GM23248 (cell line): Measurements from ENCODE around the gene LSR. TPM values are rescaled to one million over a fixed set of nuclear protein-coding genes. Genes with fewer than 3 reads are reported as not detected.

Experiments used
- DNase-seq: peaks from one replicate; pipeline ENCODE4 v3.0.0-alpha.2; 2015
- H2AFZ ChIP-seq: fragments of 200-600 bp; sonication (generic); 2 replicates; pipeline ENCODE4 v1.6.1; 2016; ENCODE audit warnings: antibody characterized with exemption
- H3F3A ChIP-seq: fragments of 200-600 bp; sonication (generic); 2 replicates; pipeline ENCODE4 v1.6.1; 2016; ENCODE audit warnings: mild to moderate bottlenecking, antibody characterized with exemption, mixed run types; ENCODE audit not compliant: insufficient read depth
- H3K27ac ChIP-seq: fragments of 200-600 bp; sonication (generic); 2 replicates; pipeline ENCODE4 v1.5.1; 2016; ENCODE audit warnings: mild to moderate bottlenecking
- H3K27me3 ChIP-seq: fragments of 200-600 bp; sonication (generic); replicated peaks from 2 replicates; pipeline ENCODE4 v1.6.1; 2016; ENCODE audit warnings: mild to moderate bottlenecking; ENCODE audit not compliant: insufficient read depth
- H3K36me3 ChIP-seq: fragments of 200-600 bp; sonication (generic); 2 replicates; pipeline ENCODE4 v1.6.1; 2016; ENCODE audit warnings: low read depth, mild to moderate bottlenecking
- H3K4me1 ChIP-seq: fragments of 200-600 bp; sonication (generic); 2 replicates; pipeline ENCODE4 v1.6.1; 2016; ENCODE audit warnings: mild to moderate bottlenecking; ENCODE audit not compliant: insufficient read depth
- H3K4me2 ChIP-seq: fragments of 200-600 bp; sonication (generic); one replicate; pipeline ENCODE4 v1.6.1; 2016; ENCODE audit warnings: mild to moderate bottlenecking; ENCODE audit not compliant: unreplicated experiment
- H3K4me3 ChIP-seq: fragments of 200-600 bp; sonication (generic); 2 replicates; pipeline ENCODE4 v1.5.1; 2016; ENCODE audit warnings: mild to moderate bottlenecking
- H3K79me2 ChIP-seq: fragments of 200-600 bp; sonication (generic); 2 replicates; pipeline ENCODE4 v1.6.1; 2016; ENCODE audit warnings: mild to moderate bottlenecking; ENCODE audit not compliant: insufficient read depth
- H3K9ac ChIP-seq: fragments of 200-600 bp; sonication (generic); 2 replicates; pipeline ENCODE4 v1.6.1; 2016; ENCODE audit warnings: mild to moderate bottlenecking
- H3K9me2 ChIP-seq: fragments of 200-600 bp; sonication (generic); 2 replicates; pipeline ENCODE4 v1.6.1; 2016; ENCODE audit warnings: mixed run types, mild to moderate bottlenecking, moderate library complexity; ENCODE audit not compliant: insufficient read depth
- H3K9me3 ChIP-seq: fragments of 200-600 bp; sonication (generic); one replicate; pipeline ENCODE4 v1.6.1; 2017; ENCODE audit warnings: low read depth
- H4K20me1 ChIP-seq: fragments of 200-600 bp; sonication (generic); 2 replicates; pipeline ENCODE4 v1.6.0; 2016; ENCODE audit not compliant: insufficient read depth
- EZH2 ChIP-seq: fragments of 200-600 bp; sonication (generic); IDR thresholded peaks from 2 replicates; pipeline ENCODE4 v1.6.1; 2018; ENCODE audit warnings: antibody characterized with exemption, mild to moderate bottlenecking; ENCODE audit not compliant: insufficient read depth, poor library complexity, severe bottlenecking
- EZH2phosphoT487 ChIP-seq: fragments of 200-600 bp; sonication (generic); IDR thresholded peaks from 2 replicates; pipeline ENCODE4 v1.6.1; 2018; ENCODE audit warnings: antibody characterized with exemption, moderate library complexity, mild to moderate bottlenecking, low read depth; ENCODE audit not compliant: insufficient read depth
- WGBS, 2 experiments: methylation state at CpG; one replicate each; pipeline ENCODE4 v1.1.6; 2015 to 2017; ENCODE audit warnings: low lambda C conversion rate in 2 of 2, low coverage in 1 of 2; ENCODE audit errors: missing lambda C conversion rate in 2 of 2; 5-methylcytosine and 5-hydroxymethylcytosine counted together
- in situ Hi-C: fragments of 300-500 bp; cut with MboI; formaldehyde crosslinking; loops from 2 replicates; pipeline ENCODE4 v1.15.0; 2020
- polyA plus RNA-seq: library from polyadenylated mRNA; unstranded; fragments of >200 nt; fragmentation: Nextera tagmentation; extraction: Ambion mirVana; gene quantifications from 2 replicates; pipeline ENCODE4 v1.2.1, GENCODE V29; 2016
- total RNA-seq: library from RNA; depleted of rRNA; stranded (reverse); fragments of >200 nt; shearing (Covaris generic); gene quantifications from 2 replicates; pipeline ENCODE4 v1.2.3, GENCODE V29; 2014

LSR gene
- total and polyA plus RNA-seq, 2 experiments from 2014 or later: 2.7 TPM; not detected in 1

DNA sequence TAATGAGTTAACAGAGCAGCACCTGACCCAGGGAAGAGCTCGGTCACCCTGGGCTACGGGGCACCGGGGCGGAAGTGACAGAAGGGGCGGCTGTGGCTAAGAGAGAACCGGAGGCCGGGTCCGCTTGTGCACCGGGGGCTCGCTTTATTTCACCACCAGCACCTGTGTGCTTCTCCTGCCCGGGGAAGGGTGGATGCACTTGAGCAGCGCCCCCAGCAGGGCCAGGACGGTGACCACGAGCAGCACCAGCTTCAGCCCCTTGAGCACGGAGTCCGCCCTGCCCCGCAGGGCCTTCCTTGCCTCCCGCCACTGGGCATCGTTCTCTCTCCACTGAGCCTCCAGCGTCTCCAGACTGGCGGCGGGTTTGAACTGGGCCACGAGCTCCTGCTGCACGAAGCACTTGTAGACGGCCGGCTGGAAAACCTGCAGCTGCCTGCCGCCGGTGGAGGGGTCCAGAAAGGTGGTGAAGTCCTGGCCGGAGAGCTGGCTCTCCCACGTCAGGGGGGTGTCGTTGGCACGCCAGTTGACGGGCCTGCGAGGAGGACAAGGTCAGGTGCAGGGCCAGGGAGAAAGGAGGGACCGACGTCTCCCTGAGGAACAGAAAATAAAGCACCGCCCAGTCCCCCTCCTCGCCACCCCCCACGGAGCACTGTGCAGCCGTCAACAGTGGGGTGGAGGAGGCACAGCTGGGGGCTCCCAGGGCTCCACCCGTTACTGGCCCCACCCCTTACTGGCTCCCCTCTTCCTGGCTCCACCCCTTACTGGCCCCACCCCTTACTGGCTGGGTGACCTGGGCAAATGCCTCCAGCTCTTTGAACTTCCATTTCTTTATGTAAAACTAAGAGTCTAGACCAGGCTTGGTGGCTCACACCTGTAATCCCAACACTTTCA lies 23.9 kb upstream of the LSR start:
- TF ChIP-seq EZH2 (no peak), EZH2phosphoT487 (no peak)
- Histone ChIP-seq H3K9ac (no peak overlapping the region), H3K4me2 (no peak overlapping the region), H3K36me3 (no peaks in the 10 kb centered on the region), H3F3A (no peaks in the 10 kb centered on the region), H3K4me1 (peaks cover 4% of the 10 kb centered on the region; the same call in 1 of the 2 replicates), H3K27ac (no peak overlapping the region), H3K9me2 (no peaks in the 10 kb centered on the region), H3K79me2 (no peaks in the 10 kb centered on the region), H3K4me3 (no peak overlapping the region), H3K27me3 (peaks cover 9% of the 10 kb centered on the region; the same call in 1 of the 2 replicates), H4K20me1 (no peaks in the 10 kb centered on the region), H3K9me3 (no peaks in the 10 kb centered on the region), H2AFZ (no peak overlapping the region)
- no peak for DNase-seq
- in situ Hi-C loops: no loop called here
- WGBS, 2 experiments: 62 to 73% methylated on average over 27 to 41 of the region's 41 CpGs

DNA sequence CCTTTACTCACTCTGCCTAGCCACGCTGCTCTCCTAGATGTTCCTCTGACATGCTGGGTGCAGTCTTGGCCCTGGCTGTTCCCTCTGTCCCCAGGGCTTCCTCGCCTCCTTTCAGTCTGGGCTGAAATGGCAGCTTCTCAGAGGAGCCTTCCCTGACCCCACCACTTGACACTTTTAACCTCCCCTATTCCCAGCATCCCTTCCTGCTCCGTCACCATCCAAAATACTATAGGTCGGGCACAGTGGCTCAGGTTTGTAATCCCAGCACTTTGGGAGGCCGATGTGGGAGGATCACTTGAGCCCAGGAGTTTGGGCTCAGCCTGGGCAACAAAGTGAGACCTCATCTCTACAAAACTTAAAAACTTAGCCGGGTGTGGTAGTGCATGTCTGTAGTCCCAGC lies 22.9 kb upstream of the LSR start:
- Histone ChIP-seq H2AFZ (no peak overlapping the region), H3K4me1 (peaks cover 4% of the 10 kb centered on the region; the same call in 1 of the 2 replicates), H4K20me1 (no peaks in the 10 kb centered on the region), H3K9me2 (no peaks in the 10 kb centered on the region), H3K4me2 (no peak overlapping the region), H3K4me3 (no peak overlapping the region), H3K27me3 (peaks cover 13% of the 10 kb centered on the region; the same call in 1 of the 2 replicates), H3K79me2 (no peaks in the 10 kb centered on the region), H3K36me3 (no peaks in the 10 kb centered on the region), H3F3A (no peaks in the 10 kb centered on the region), H3K9ac (no peak overlapping the region), H3K9me3 (no peaks in the 10 kb centered on the region), H3K27ac (no peak overlapping the region)
- WGBS, 2 experiments: 42 to 55% methylated on average over 6 of the region's 6 CpGs
- no peak for DNase-seq
- in situ Hi-C loops: no loop called here
- no peak for TF ChIP-seq EZH2phosphoT487
- TF ChIP-seq EZH2: no peak

GRCh38 chr19:35226748-35227147 lies 22.1 kb upstream of the LSR start:
- H3K4me3 ChIP-seq: no peak overlapping the region
- TF ChIP-seq EZH2phosphoT487 (no peak), EZH2 (no peak)
- H3K27me3 ChIP-seq: peaks cover 13% of the 10 kb centered on the region; the same call in 1 of the 2 replicates
- no peaks in the 10 kb centered on the region for H4K20me1 ChIP-seq
- H3K27ac ChIP-seq: no peak overlapping the region
- H3K36me3 ChIP-seq: no peaks in the 10 kb centered on the region
- no peaks in the 10 kb centered on the region for H3K79me2 ChIP-seq
- H3K9me2 ChIP-seq: no peaks in the 10 kb centered on the region
- no peaks in the 10 kb centered on the region for H3F3A ChIP-seq
- no peaks in the 10 kb centered on the region for H3K9me3 ChIP-seq
- H3K4me2 ChIP-seq: no peak overlapping the region
- DNase-seq: peak; percentile 37
- no peak overlapping the region for H2AFZ ChIP-seq
- H3K9ac ChIP-seq: no peak overlapping the region
- in situ Hi-C loops: no loop called here
- H3K4me1 ChIP-seq: peaks cover 4% of the 10 kb centered on the region; the same call in 1 of the 2 replicates
- 3 to 7% methylated on average over 5 of the region's 5 CpGs for WGBS, 2 experiments

GRCh38 chr19:35228177-35228930 lies 20.4 kb upstream of the LSR start, which contains the start of gene FAM187B:
TSS of gene FAM187B (minus strand) at chr19:35228739. CDS start at chr19:35228680, 59 bp downstream.
- WGBS, 2 experiments: 61 to 64% methylated on average over 14 of the region's 14 CpGs
- no peak for TF ChIP-seq EZH2
- no peak for TF ChIP-seq EZH2phosphoT487
- Histone ChIP-seq H3K4me1 (peaks cover 4% of the 10 kb centered on the region; the same call in 1 of the 2 replicates), H2AFZ (no peak within 1 kb of the TSS), H3K9ac (no peak within 1 kb of the TSS), H3K9me3 (no peaks in the 10 kb centered on the region), H3F3A (no peaks in the 10 kb centered on the region), H3K27me3 (peaks cover 13% of the 10 kb centered on the region; the same call in 1 of the 2 replicates), H3K9me2 (no peaks in the 10 kb centered on the region), H3K4me3 (no peak within 1 kb of the TSS), H3K27ac (no peak within 1 kb of the TSS), H3K4me2 (no peak within 1 kb of the TSS), H3K36me3 (no peaks in the 10 kb centered on the region), H4K20me1 (no peaks in the 10 kb centered on the region), H3K79me2 (no peaks in the 10 kb centered on the region)
- in situ Hi-C loops: no loop called here
- DNase-seq: no peak
